ENCODE results near the gene BLVRB. TPM values are rescaled to one million over a fixed set of nuclear protein-coding genes. Genes with fewer than 3 reads are reported as not detected.
A peak's percentile ranks its signal among the peaks of the same experiment; 100 is the strongest.

The BLVRB gene
- total and polyA plus RNA-seq, 8 donors, result 54.3 to 561 (median 252) TPM

DNA sequence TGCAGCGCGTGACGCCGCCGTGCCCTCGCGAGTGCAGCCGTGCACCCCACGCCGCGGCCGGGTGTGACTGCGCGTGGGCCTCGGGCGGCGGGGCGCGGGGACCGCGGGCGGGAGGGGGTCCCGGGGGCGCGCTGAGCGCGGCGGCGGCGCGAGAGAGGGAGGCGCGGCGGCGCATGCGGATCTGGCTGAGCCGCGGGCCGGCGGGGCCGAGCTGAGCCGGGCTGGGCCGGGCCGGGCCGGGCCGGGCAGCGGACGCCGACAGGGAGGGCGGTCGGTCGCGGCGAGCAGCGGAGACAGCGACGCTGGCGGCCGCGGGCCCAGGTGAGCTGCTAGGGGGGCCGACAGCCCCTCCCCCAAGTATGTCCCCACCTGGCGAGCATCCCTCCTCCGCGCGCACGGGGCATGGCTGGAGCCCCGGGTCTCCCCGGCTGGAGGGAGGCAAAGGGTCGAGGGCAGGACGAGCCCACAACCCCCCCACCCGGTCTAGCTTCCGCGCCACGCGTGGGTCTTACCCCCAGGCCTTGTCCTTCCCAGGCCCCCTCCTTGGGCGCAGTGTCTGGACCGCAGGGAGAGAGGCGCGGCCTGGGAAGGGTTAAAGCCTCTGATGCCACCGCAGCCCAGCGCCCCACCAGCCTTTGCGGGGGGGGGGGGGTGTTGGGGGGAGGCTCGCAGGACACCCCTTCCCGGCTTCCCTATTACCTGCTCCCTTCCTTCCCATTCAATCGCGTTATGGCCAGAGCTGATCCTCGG lies 1.6 kb upstream of the BLVRB start, which contains the start of gene SPTBN4:
SPTBN4 (plus strand) TSS at position 17 of the 750 bp plus-strand sequence. CDS start 5,621 bp downstream, outside the sequence.
- H3K27ac ChIP-seq, result peak within 1 kb of the TSS; percentile 64 to 99 (median 96)
- intact Hi-C loops (cut with DNase I; ENCODE audit: low total_unique reads), result no loop called here
- no peaks in the 10 kb centered on the region for H3K9me3 ChIP-seq
- WGBS, 5 donors, result 7 to 27% (median 13%) methylated on average over 7 to 82 of the region's 87 CpGs
- H3K4me1 ChIP-seq, result peaks cover 28 to 45% (median 36%) of the 10 kb centered on the region in 4 donors
- H3K27me3 ChIP-seq, result peaks cover 0 to 13% (median 4%) of the 10 kb centered on the region in 3 donors
- TF ChIP-seq, protein P1, sequence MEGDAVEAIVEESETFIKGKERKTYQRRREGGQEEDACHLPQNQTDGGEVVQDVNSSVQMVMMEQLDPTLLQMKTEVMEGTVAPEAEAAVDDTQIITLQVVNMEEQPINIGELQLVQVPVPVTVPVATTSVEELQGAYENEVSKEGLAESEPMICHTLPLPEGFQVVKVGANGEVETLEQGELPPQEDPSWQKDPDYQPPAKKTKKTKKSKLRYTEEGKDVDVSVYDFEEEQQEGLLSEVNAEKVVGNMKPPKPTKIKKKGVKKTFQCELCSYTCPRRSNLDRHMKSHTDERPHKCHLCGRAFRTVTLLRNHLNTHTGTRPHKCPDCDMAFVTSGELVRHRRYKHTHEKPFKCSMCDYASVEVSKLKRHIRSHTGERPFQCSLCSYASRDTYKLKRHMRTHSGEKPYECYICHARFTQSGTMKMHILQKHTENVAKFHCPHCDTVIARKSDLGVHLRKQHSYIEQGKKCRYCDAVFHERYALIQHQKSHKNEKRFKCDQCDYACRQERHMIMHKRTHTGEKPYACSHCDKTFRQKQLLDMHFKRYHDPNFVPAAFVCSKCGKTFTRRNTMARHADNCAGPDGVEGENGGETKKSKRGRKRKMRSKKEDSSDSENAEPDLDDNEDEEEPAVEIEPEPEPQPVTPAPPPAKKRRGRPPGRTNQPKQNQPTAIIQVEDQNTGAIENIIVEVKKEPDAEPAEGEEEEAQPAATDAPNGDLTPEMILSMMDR (IDR thresholded peaks at IDR 0.05), result no peak
- TF ChIP-seq POLR2AphosphoS5 (IDR thresholded peaks at IDR 0.05) (no peak), POLR2A (IDR thresholded peaks at IDR 0.05) (no peak), EP300 (IDR thresholded peaks at IDR 0.05) (no peak)
- no peaks in the 10 kb centered on the region for H3K36me3 ChIP-seq
- H3K4me3 ChIP-seq, result peak within 1 kb of the TSS; percentile 50 to 77 (median 65)
- peak in 1 of 2 donors; percentile 67 for DNase-seq

DNA sequence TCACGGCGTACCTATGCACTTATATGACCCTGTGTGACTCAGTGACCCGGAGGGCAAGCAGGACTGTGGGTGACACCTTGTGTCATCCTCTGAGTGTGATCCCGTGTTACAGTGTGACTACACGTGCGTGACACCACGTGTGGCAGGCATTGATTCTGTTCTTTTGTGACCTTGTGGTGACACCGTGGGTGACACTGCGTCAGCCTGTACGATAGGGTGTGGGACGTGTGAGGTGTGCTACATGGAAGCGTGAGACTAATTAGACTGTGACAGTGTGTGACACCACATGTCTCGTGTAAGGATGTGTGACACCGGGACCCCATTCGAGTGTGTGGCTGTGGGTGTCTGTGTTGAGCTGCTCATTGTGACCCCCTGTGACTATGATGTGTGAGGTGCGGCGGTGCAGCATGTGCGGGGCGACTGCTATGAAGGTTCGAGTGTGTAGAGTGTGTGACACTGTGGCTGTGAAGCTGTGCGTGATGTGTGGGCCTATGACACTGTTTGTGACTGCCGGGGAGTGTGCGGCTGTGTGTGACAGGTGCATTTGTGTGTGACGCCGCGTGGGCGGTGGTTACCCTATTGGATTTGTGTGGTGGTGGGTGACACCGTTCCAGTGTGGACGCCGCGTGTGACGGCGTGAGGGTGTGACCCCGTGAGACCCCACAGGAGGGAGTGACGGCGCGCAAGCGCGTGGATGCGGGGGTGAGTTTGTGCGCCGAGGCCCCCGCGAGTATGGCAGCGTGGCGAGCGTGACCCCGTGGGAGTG lies 857 bp upstream of the BLVRB start:
- TF ChIP-seq EP300 (IDR thresholded peaks at IDR 0.05) (no peak), POLR2A (IDR thresholded peaks at IDR 0.05) (no peak), POLR2AphosphoS5 (IDR thresholded peaks at IDR 0.05) (no peak)
- TF ChIP-seq, protein P1 (IDR thresholded peaks at IDR 0.05), result no peak
- Histone ChIP-seq H3K36me3 (peaks cover 0 to 5% (median 0%) of the 10 kb centered on the region in 4 donors), H3K27ac (peak overlapping the region; percentile 64 to 99 (median 96)), H3K4me3 (peak overlapping the region; percentile 50 to 77 (median 65)), H3K9me3 (no peaks in the 10 kb centered on the region), H3K4me1 (peaks cover 34 to 53% (median 43%) of the 10 kb centered on the region in 4 donors), H3K27me3 (peaks cover 0 to 13% (median 4%) of the 10 kb centered on the region in 3 donors)
- no peak for DNase-seq
- WGBS, 5 donors, result 9 to 17% (median 11%) methylated on average over 29 to 48 of the region's 48 CpGs
- intact Hi-C loops (cut with DNase I; ENCODE audit: low total_unique reads), result no loop called here

DNA sequence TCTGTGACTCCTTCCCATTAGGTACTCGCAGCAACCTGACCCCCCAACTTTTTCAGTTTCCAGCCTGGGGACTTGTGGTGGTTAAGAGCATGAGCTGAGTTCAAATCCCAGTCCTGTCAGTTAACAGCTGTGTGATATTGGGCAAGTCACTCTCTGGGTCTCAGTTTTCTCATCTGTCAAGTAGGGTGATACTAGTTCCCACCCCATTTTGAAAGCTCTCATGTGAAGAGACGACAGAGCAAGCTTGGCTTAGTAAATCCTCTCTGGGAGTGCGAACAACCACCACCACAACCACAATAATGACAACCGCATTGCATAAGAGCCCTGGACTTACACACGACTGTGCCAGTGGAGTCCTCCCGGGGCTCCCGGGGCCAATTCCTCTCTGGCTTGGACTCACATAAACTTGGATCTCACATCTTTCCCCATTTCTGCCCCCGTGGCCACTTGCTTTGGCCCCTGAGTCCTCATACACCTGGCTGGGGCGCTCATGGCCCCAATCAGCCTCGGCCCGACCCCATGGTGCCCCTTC lies 454 bp downstream of the BLVRB start:
- Histone ChIP-seq H3K27me3 (peaks cover 0 to 13% (median 4%) of the 10 kb centered on the region in 3 donors), H3K4me3 (peak overlapping the region; percentile 60 to 83 (median 74)), H3K4me1 (peaks cover 36 to 58% (median 51%) of the 10 kb centered on the region in 4 donors), H3K27ac (peak overlapping the region; percentile 93 to 99 (median 96)), H3K36me3 (peaks cover 0 to 5% (median 0%) of the 10 kb centered on the region in 4 donors), H3K9me3 (no peaks in the 10 kb centered on the region)
- no peak for DNase-seq
- intact Hi-C loops (cut with DNase I; ENCODE audit: low total_unique reads), result no loop called here
- 6 to 9% (median 9%) methylated on average over 9 to 11 of the region's 11 CpGs for WGBS, 5 donors
- TF ChIP-seq POLR2AphosphoS5 (IDR thresholded peaks at IDR 0.05) (no peak), POLR2A (IDR thresholded peaks at IDR 0.05) (no peak), EP300 (IDR thresholded peaks at IDR 0.05) (no peak)
- TF ChIP-seq, protein P1 (IDR thresholded peaks at IDR 0.05), result no peak
